ENCODE measurements around the gene BCL2.

Gene BCL2

DNA sequence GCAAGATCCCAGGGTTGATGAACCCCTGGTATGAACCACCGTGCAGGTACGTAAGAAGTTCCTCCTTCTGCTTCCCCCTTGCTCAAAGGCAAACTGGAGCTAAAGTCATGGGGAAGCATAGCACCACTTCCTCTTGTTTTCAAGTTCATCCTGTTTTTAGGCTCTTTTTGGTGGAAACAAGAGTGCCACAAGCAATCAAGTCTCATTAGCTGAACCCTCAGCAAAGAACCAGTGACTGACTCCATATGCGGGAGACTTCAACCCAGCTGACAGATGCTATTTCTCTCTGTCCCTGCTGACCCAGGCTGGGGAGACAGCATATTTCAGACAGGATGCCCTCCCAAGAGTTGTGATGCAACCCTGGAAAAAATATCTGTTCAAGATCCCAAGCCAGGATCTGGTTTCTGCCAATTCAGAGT lies 47.7 kb downstream of the BCL2 start:
- Mint-ChIP-seq H3K4me1 (peaks cover 35% of the 10 kb centered on the region), H3K4me3 (no peak overlapping the region), H3K9me3 (no peaks in the 10 kb centered on the region), H3K36me3 (ENCODE audit: low read depth) (no peaks in the 10 kb centered on the region), H3K27me3 (ENCODE audit: low read depth) (peaks cover 5% of the 10 kb centered on the region), H3K27ac (peak overlapping the region in 2 of 3 experiments; percentile 7 to 10)
- no peak for TF ChIP-seq CTCF (IDR thresholded peaks at IDR 0.05; ENCODE audit: unreplicated experiment in 3 of 3)

- no peaks in the 10 kb centered on the region for H3K36me3 Mint-ChIP-seq (ENCODE audit: low read depth)
- H3K4me3 Mint-ChIP-seq, result no peak overlapping the region
- H3K27ac Mint-ChIP-seq, result peak overlapping the region in 2 of 3 experiments; percentile 7 to 10
- peaks cover 8% of the 10 kb centered on the region for H3K27me3 Mint-ChIP-seq (ENCODE audit: low read depth)
- H3K4me1 Mint-ChIP-seq, result peaks cover 35% of the 10 kb centered on the region
- H3K9me3 Mint-ChIP-seq, result no peaks in the 10 kb centered on the region
- TF ChIP-seq CTCF (IDR thresholded peaks at IDR 0.05; ENCODE audit: unreplicated experiment in 3 of 3), result no peak
These were observed 48.4 kb downstream of the BCL2 start for GRCh38 chr18:63271148-63271547.

DNA sequence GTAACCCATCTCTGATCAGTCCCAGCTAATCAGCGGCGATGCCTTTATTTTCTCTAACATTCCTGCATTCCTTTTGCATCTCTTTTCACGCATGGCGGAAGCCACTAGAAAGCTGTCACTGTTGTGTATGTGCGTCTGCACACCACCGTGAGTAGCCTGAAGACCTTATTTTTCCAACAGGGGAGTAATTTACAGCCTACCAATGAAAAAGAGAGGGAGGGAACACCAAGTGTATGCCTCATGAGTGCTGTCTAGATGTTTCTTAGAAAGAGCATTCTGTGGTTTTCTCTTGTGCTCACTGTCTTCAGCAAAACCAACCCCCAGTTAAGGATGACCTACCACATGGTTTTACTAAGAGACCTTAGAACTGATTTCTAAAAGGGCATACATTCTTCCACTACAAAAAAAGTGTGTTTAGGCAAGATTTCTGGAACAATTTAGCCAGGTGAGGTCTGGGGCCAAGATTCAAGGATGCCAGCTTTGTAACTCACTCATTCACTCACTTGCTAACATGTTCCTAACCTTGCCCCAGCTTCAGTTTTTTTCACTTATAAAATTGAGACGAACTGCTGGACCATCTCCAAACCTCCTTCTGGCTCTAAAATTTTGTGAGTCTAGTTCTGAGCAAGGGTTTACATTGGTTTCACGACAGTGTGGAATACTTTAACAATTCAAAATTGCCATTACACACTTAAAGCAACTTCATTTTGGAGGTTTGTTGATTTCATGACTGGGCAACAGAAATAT lies 51.4 kb downstream of the BCL2 start:
- peak overlapping the region in 1 of 3 experiments; percentile 87 for H3K27ac Mint-ChIP-seq
- peaks cover 33% of the 10 kb centered on the region for H3K4me1 Mint-ChIP-seq
- no peaks in the 10 kb centered on the region for H3K36me3 Mint-ChIP-seq (ENCODE audit: low read depth)
- H3K27me3 Mint-ChIP-seq (ENCODE audit: low read depth), result peaks cover 8% of the 10 kb centered on the region
- no peaks in the 10 kb centered on the region for H3K9me3 Mint-ChIP-seq
- TF ChIP-seq CTCF (IDR thresholded peaks at IDR 0.05; ENCODE audit: unreplicated experiment in 3 of 3), result no peak
- H3K4me3 Mint-ChIP-seq, result peak overlapping the region in 1 of 3 experiments; percentile 8

GRCh38 chr18:63266888-63267790 lies 52.4 kb downstream of the BCL2 start:
- Mint-ChIP-seq H3K9me3 (no peaks in the 10 kb centered on the region), H3K4me3 (no peak overlapping the region), H3K27me3 (ENCODE audit: low read depth) (peaks cover 8% of the 10 kb centered on the region), H3K4me1 (peaks cover 37% of the 10 kb centered on the region), H3K36me3 (ENCODE audit: low read depth) (no peaks in the 10 kb centered on the region), H3K27ac (peak overlapping the region in 1 of 3 experiments; percentile 87)
- no peak for TF ChIP-seq CTCF (IDR thresholded peaks at IDR 0.05; ENCODE audit: unreplicated experiment in 3 of 3)

DNA sequence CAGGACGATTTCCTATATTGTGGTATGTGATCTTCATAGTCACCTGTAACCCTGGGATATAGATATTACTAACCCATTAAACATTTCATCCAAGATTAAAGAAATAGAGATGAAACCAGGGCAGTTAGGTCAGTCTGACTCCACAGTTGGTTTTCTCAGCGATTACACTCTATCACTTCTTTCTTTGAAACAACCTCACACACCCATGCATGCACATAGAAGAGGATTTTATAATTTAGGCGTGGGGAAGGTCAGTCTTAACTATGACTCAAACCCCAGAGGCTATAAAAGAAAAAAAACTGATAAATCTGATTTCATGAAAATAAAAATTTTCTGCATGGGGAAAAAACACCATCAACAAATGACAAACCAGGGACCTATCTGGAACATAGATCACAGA lies 54.2 kb downstream of the BCL2 start:
- H3K36me3 Mint-ChIP-seq (ENCODE audit: low read depth), result no peaks in the 10 kb centered on the region
- no peaks in the 10 kb centered on the region for H3K9me3 Mint-ChIP-seq
- H3K4me3 Mint-ChIP-seq, result no peak overlapping the region
- H3K27me3 Mint-ChIP-seq (ENCODE audit: low read depth), result peaks cover 8% of the 10 kb centered on the region
- peaks cover 35% of the 10 kb centered on the region for H3K4me1 Mint-ChIP-seq
- TF ChIP-seq CTCF (IDR thresholded peaks at IDR 0.05; ENCODE audit: unreplicated experiment in 3 of 3), result no peak
- no peak overlapping the region for H3K27ac Mint-ChIP-seq
